C4-2B (cell line): Measurements from ENCODE around the gene HDAC4.

ENCODE experiments used
- CTCF ChIP-seq: fragments of 450-650 bp; conservative IDR thresholded peaks from 2 replicates; pipeline ENCODE4 v1.5.1; 2017; ENCODE audit warnings: mild to moderate bottlenecking
- ZFX ChIP-seq: fragments of 450-650 bp; IDR thresholded peaks from 2 replicates; pipeline ENCODE4 v1.6.1; 2017

GRCh38 chr2:239401067-239401880 lies 454 bp upstream of the HDAC4 start:
- TF ChIP-seq CTCF: no peak
- TF ChIP-seq ZFX: peak; percentile 95
